HCT116 (cell line): ENCODE results near the gene CLCN1. TPM values are rescaled to one million over a fixed set of nuclear protein-coding genes. Genes with fewer than 3 reads are reported as not detected.
A peak's percentile ranks its signal among the peaks of the same experiment; 100 is the strongest.

Experiments used
- ATAC-seq: fragments of 200-7000 bp; cut with Tn5 transposase; 2 replicates; pipeline ENCODE4 v1.9.1; 2020; ENCODE audit warnings: mild to moderate bottlenecking, moderate library complexity
- BruUV-seq: library from RNA; stranded (reverse); fragments of 400-500 nt; replicated peaks from 2 replicates; lab custom pipeline; 2021; lab: Mats Ljungman, UMichigan
- CTCF ChIA-PET: fragments of 300-600 bp; sonication (Branson Sonifier 250); formaldehyde crosslinking; loops from one replicate; lab custom pipeline; 2021; ENCODE audit warnings: antibody characterized with exemption; lab: Charles Lee
- POLR2A ChIA-PET: fragments of 300-600, 350-600 bp; sonication (Branson Sonifier 250); formaldehyde crosslinking; loops from one replicate; lab custom pipeline; 2021; ENCODE audit warnings: antibody characterized with exemption; lab: Charles Lee
- RAD21 ChIA-PET, 2 experiments: fragments of 300-600 bp; sonication (Branson Sonifier 250); formaldehyde crosslinking; loops; one replicate each; lab custom pipeline; 2023; ENCODE audit warnings: low total read pairs in 2 of 2; ENCODE audit not compliant: uncharacterized antibody in 2 of 2, unreplicated experiment in 2 of 2, low non-redundant PET in 1 of 2; lab: Charles Lee
- DNase-seq: peaks from one replicate; pipeline ENCODE4 v3.0.0-alpha.2; 2010; ENCODE audit warnings: low read depth, low spot score
- H2AFZ ChIP-seq: fragments of 200-600 bp; shearing (Covaris generic), sonication (generic); 2 replicates; pipeline ENCODE4 v1.6.1; 2017; ENCODE audit warnings: low read depth, mixed run types, mixed read lengths, antibody characterized with exemption, low read length; ENCODE audit not compliant: poor library complexity, severe bottlenecking
- H3K27ac ChIP-seq: 2 replicates; pipeline ENCODE4 v1.5.1; 2012; ENCODE audit warnings: low read depth, low read length
- H3K27me3 ChIP-seq: fragments of 200-600 bp; sonication (generic); 2 replicates; pipeline ENCODE4 v1.6.1; 2016; ENCODE audit warnings: mixed run types, low read length, mixed read lengths; ENCODE audit not compliant: insufficient read depth
- H3K36me3 ChIP-seq, 2 experiments: fragments of 200-500 bp in 1 of 2; fragments of 200-600 bp in 1 of 2; sonication (Bioruptor generic) in 1 of 2; sonication (generic) in 1 of 2; 2 replicates each; pipeline versions ENCODE4 v1.5.1 to v1.6.1; 2014 to 2016; ENCODE audit warnings: low read length in 2 of 2, inconsistent platforms in 1 of 2, mixed read lengths in 1 of 2, mixed run types in 1 of 2; ENCODE audit not compliant: insufficient read depth in 2 of 2, control insufficient read depth in 1 of 2
- H3K4me1 ChIP-seq, 2 experiments: fragments of 200-600 bp in 1 of 2; sonication (generic) in 1 of 2; 2 replicates each; pipeline versions ENCODE4 v1.5.1 to v1.6.1; 2012 to 2017; ENCODE audit warnings: low read length in 2 of 2, inconsistent platforms in 1 of 2, mild to moderate bottlenecking in 1 of 2, mixed read lengths in 1 of 2, mixed run types in 1 of 2, moderate library complexity in 1 of 2; ENCODE audit not compliant: insufficient read depth in 2 of 2, control insufficient read depth in 1 of 2
- H3K4me2 ChIP-seq: fragments of 200-600 bp; sonication (generic); 2 replicates; pipeline ENCODE4 v1.6.1; 2017; ENCODE audit warnings: mixed run types, low read length, mixed read lengths
- H3K4me3 ChIP-seq, 2 experiments: fragments of 200-600 bp in 1 of 2; sonication (generic) in 1 of 2; replicated peaks in 1 of 2; 2 replicates each; pipeline ENCODE4 v1.5.1; 2011 to 2016; ENCODE audit warnings: low read length in 2 of 2, control low read depth in 1 of 2, low read depth in 1 of 2, mild to moderate bottlenecking in 1 of 2, mixed read lengths in 1 of 2, mixed run types in 1 of 2
- H3K79me2 ChIP-seq: fragments of 200-600 bp; sonication (generic); 2 replicates; pipeline ENCODE4 v1.6.1; 2017; ENCODE audit warnings: mild to moderate bottlenecking, mixed run types, low read length, moderate library complexity, mixed read lengths; ENCODE audit not compliant: insufficient read depth
- H3K9ac ChIP-seq: fragments of 200-600 bp; sonication (generic); 2 replicates; pipeline ENCODE4 v1.6.1; 2016; ENCODE audit warnings: low read length, mixed read lengths
- H3K9me2 ChIP-seq: fragments of 200-600 bp; sonication (generic), shearing (Covaris generic); 2 replicates; pipeline ENCODE4 v1.6.1; 2017; ENCODE audit warnings: mixed run types, mild to moderate bottlenecking, moderate library complexity; ENCODE audit not compliant: insufficient read depth
- H3K9me3 ChIP-seq, 2 experiments: fragments of 200-500 bp in 1 of 2; fragments of 200-600 bp in 1 of 2; sonication (Bioruptor generic) in 1 of 2; sonication (generic) in 1 of 2; 2 replicates each; pipeline ENCODE4 v1.6.1; 2014 to 2017; ENCODE audit warnings: low read length in 2 of 2, mixed read lengths in 2 of 2, inconsistent platforms in 1 of 2, low read depth in 1 of 2, mild to moderate bottlenecking in 1 of 2, mixed run types in 1 of 2, moderate library complexity in 1 of 2; ENCODE audit not compliant: control insufficient read depth in 1 of 2, insufficient read depth in 1 of 2
- H4K20me1 ChIP-seq: fragments of 200-600 bp; sonication (generic), shearing (Covaris generic); 2 replicates; pipeline ENCODE4 v1.6.1; 2017; ENCODE audit warnings: mixed run types, mild to moderate bottlenecking, moderate library complexity; ENCODE audit not compliant: insufficient read depth
- CEBPB ChIP-seq: IDR thresholded peaks from 2 replicates; pipeline ENCODE4 v1.6.1; 2012; ENCODE audit warnings: low read depth
- EZH2phosphoT487 ChIP-seq: fragments of 200-600 bp; IDR thresholded peaks from 2 replicates; pipeline ENCODE4 v1.6.1; 2018; ENCODE audit warnings: antibody characterized with exemption, borderline replicate concordance
- POLR2AphosphoS5 ChIP-seq: IDR thresholded peaks from 2 replicates; pipeline ENCODE4 v1.6.1; 2011; ENCODE audit warnings: mild to moderate bottlenecking, low read depth, low read length, moderate library complexity
- SIN3A ChIP-seq: IDR thresholded peaks from 2 replicates; pipeline ENCODE4 v1.6.1; 2012; ENCODE audit warnings: low read depth
- TCF7L2 ChIP-seq: IDR thresholded peaks from 2 replicates; pipeline ENCODE4 v1.7.0; 2011; ENCODE audit warnings: borderline replicate concordance, inconsistent platforms; ENCODE audit not compliant: insufficient read depth, insufficient read length; ENCODE audit errors: extremely low read depth
- ZFX ChIP-seq: fragments of 450-650 bp; IDR thresholded peaks from 2 replicates; pipeline ENCODE4 v1.6.1; 2017
- intact Hi-C: fragments of 100-400 bp; cut with micrococcal nuclease; formaldehyde crosslinking; loops from 2 replicates; pipeline ENCODE4 v1.10.0; 2022
- total RNA-seq: library from RNA; stranded (reverse); gene quantifications from one replicate; pipeline ENCODE4 v1.2.1, GENCODE V29; 2021; ENCODE audit not compliant: unreplicated experiment

The CLCN1 gene
- total RNA-seq, 1 experiment from 2014 or later: 0.47 TPM

DNA sequence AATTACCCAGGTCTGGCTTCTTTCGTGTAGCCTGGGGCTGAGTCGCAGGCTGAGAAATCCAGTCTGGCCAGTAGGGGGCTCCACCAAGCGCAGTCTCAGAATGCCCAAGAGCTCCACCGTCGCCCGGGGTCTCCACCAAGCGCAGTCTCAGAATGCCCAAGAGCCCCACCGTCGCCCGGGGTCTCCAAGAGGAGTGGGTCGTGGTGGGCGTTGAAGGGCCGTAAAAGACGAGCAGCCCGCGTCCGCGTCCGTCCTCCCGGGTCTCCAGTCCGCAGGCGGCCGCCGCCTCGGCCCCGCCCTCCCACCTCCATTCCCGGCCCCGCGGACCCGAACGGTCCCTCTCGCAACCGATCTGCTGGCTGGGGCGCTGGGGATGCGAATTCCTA is 64.3 kb downstream of the CLCN1 start (continued):
- TF ChIP-seq CEBPB (no peak), EZH2phosphoT487 (no peak)

DNA sequence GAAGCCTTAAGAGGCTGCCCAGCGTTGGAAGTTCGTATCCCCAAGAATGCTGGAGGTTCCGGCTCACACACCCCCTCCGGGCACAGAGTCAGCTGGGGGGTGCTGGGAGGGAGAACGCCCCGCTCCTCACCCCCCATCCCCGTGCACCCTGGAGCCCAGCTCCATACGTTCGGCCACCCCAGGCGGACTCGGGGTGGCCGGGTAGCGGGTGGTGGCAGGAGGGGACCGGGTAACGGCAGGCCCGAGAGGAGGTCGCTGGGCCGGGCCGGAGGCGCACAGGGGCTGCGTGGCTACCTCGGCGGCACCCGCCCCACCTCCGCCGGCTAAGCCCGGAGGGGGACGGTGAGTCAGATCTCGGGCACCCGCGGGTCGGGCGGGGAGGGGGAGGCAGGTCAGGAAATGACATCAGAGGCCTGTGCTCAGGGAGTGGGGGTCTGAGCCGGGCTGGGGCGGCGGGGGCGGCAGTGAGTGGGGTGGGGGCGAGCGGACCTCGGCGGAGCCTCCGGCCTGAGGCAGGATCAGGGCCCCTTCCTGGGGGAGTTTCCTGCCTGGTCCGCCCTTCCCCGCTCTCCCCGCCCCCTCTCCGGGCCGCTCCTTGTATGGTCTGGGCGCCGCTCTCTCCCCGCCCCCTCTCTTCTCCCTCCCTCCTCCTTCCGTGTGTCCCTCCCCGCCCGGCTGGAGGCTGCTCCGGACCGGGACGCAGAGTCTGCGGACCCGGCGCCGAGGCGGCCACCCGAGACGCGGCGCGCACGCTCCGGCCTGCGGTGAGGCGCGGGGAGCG is 64.9 kb downstream of the CLCN1 start, which contains the start of gene ZYX:
ZYX (plus strand) TSS at position 700 of the 781 bp plus-strand sequence. CDS start 227 bp downstream, outside the sequence.
- Histone ChIP-seq H4K20me1 (no peaks in the 10 kb centered on the region), H3K79me2 (peaks cover 55% of the 10 kb centered on the region)
- intact Hi-C loops: no loop called here
- TF ChIP-seq POLR2AphosphoS5 (peak; percentile 78), TCF7L2 (peak; percentile 43), SIN3A (no peak), ZFX (peak; percentile 35; the same call in 1 of the 2 replicates)
- TF ChIP-seq, all 23 proteins: peak for 3
- no peaks in the 10 kb centered on the region for H3K9me3 ChIP-seq
- H3K27ac ChIP-seq: peak within 1 kb of the TSS; percentile 96
- ChIA-PET RAD21 (interaction anchor here in 1 of 2 experiments (0.8 kb wide), 1 partner anchor 28 kb away, joined by 5 read pairs; the partner anchor contains the start of gene EPHA1), POLR2A (interaction anchor here (1.0 kb wide), 2 partner anchors 11 to 12 kb away, joined by 3 read pairs; no protein-coding TSS in a partner anchor), CTCF (interaction anchor here (0.7 to 1.9 kb wide), 14 partner anchors 9 to 140 kb away, joined by 3 to 13 read pairs (median 5); partner anchors contain the start of genes CASP2 and EPHA1)
- peak within 1 kb of the TSS; percentile 73 to 93 for H3K4me3 ChIP-seq
- BruUV-seq: no TSS peak
- H3K36me3 ChIP-seq: peaks cover 5 to 9% of the 10 kb centered on the region in 2 experiments; a peak in 2 of 4 replicates
- peak; percentile 84 for ATAC-seq
- H3K4me2 ChIP-seq: peak within 1 kb of the TSS; percentile 98
- H3K4me1 ChIP-seq: peaks cover 13 to 27% of the 10 kb centered on the region in 2 experiments
- peak within 1 kb of the TSS; percentile 93 for H3K9ac ChIP-seq
- H3K9me2 ChIP-seq: no peaks in the 10 kb centered on the region
- peak; percentile 64 for DNase-seq
- H2AFZ ChIP-seq: no peak within 1 kb of the TSS
- H3K27me3 ChIP-seq: no peaks in the 10 kb centered on the region
